Skeletal muscle tissue (tissue), 4 donors: ENCODE data around the gene MARCHF10. TPM values are rescaled to one million over a fixed set of nuclear protein-coding genes. Genes with fewer than 3 reads are reported as not detected.

Experiments
- H3K27ac ChIP-seq: one replicate; pipeline ENCODE4 v1.7.0; 2013; ENCODE audit warnings: mild to moderate bottlenecking, low read depth, low read length, inconsistent platforms
- H3K27me3 ChIP-seq, 3 donors: one replicate each; pipeline ENCODE4 v1.7.0; 2013; ENCODE audit warnings: low read length in 3 of 3; ENCODE audit not compliant: control insufficient read depth in 3 of 3, insufficient read depth in 3 of 3
- H3K36me3 ChIP-seq, 3 donors: one replicate each; pipeline ENCODE4 v1.7.0; 2013; ENCODE audit warnings: low read length in 3 of 3; ENCODE audit not compliant: control insufficient read depth in 3 of 3, insufficient read depth in 3 of 3
- H3K4me1 ChIP-seq, 3 donors: one replicate each; pipeline ENCODE4 v1.7.0; 2013; ENCODE audit warnings: low read length in 3 of 3, mild to moderate bottlenecking in 3 of 3; ENCODE audit not compliant: control insufficient read depth in 3 of 3, insufficient read depth in 3 of 3
- H3K4me3 ChIP-seq, 3 donors: one replicate each; pipeline ENCODE4 v1.7.0; 2013; ENCODE audit warnings: low read length in 3 of 3
- H3K9ac ChIP-seq, 3 donors: one replicate each; pipeline ENCODE4 v1.7.0; 2013; ENCODE audit warnings: low read length in 3 of 3, mild to moderate bottlenecking in 3 of 3, moderate library complexity in 2 of 3, low read depth in 1 of 3
- H3K9me3 ChIP-seq, 3 donors: one replicate each; pipeline ENCODE4 v1.7.0; 2013; ENCODE audit warnings: low read length in 3 of 3; ENCODE audit not compliant: control insufficient read depth in 3 of 3
- total RNA-seq: library from RNA; depleted of rRNA; stranded (reverse); fragments of >200 nt; gene quantifications from one replicate; pipeline ENCODE4 v1.2.3, GENCODE V29; 2014
- donor health status: Osteomylitis.

Gene MARCHF10
- total RNA-seq, 1 donor from 2014 or later: not detected

DNA sequence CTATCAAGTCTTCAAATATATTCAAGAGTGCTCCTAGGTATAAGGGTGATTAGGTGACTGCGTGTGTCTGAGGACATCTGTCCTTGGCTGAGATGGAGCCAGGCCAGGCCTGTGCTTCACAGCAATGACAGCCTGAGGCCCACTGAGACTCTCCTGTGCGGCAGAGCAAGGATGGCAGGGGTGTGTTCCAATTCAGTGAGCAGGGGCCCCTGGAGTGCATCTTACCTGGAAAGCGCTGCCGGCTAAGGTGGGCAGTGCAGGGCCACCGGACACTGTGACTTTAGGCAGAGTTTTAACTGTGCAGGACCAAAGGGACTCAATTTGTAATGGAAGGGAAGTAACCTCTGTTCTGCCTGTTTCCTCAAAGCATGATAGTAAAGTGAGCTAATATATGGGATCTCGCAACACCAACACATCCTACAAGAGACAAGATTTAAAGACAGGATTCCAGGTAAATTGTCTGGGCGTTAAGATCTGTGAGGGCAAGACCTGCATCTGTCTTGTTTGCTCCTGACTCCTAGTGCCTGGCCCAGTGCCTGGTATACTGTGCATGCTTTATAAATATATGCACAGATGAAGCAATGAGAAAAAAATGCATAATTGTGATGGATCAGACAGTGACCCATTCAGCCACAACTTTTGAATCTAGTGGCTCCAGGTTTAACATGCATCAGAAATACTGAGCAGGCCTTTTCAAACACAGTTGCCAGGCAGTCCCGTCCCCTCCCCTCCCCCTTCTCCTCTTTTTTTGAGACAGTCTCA is 93.9 kb downstream of the MARCHF10 start:
- Histone ChIP-seq H3K36me3 (no peaks in the 10 kb centered on the region), H3K4me3 (no peak overlapping the region), H3K9me3 (no peaks in the 10 kb centered on the region), H3K4me1 (no peaks in the 10 kb centered on the region), H3K27ac (no peak overlapping the region), H3K9ac (no peak overlapping the region), H3K27me3 (no peaks in the 10 kb centered on the region)

DNA sequence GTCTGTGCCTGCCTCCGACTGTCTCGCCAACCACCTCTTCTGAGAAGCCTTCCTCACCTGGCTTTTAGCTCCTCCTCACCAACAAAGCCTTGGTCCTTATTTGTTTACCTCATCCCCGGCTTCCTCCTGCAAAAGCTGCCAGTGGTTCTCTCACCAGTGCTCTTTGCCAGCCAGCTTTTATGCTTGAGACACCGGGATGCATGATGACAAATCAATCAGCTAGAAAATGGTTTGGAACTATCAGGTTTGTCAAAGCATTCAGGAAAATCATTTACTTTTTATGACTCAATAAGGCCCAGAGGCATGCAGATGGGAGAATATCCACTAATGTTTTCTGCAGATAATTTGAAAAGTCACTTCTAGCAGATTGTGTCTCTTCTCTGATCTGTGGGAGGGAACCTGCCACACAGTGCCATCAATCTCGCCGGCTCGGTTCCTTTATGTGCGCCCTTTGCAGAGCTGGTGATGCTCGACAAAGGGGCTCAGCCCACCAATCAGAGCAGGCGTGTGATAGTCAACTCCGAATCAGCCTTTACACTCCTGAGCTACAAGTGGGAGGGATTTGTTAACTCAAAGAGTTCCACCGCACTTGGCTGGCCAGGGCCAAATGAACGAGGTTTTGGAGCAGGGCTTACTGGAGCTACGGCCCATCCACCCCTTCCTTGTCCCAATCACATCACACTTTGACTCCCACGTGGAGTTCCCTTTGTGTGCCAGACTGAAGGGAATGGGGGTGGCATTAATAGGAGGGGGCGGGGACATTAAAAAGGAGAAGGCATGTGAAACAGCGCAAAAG is 94.8 kb downstream of the MARCHF10 start:
- no peaks in the 10 kb centered on the region for H3K4me1 ChIP-seq
- no peak overlapping the region for H3K4me3 ChIP-seq
- no peaks in the 10 kb centered on the region for H3K27me3 ChIP-seq
- no peaks in the 10 kb centered on the region for H3K36me3 ChIP-seq
- H3K9ac ChIP-seq: no peak overlapping the region
- H3K9me3 ChIP-seq: peaks cover 0 to 2% (median 0%) of the 10 kb centered on the region in 3 donors
- H3K27ac ChIP-seq: no peak overlapping the region

DNA sequence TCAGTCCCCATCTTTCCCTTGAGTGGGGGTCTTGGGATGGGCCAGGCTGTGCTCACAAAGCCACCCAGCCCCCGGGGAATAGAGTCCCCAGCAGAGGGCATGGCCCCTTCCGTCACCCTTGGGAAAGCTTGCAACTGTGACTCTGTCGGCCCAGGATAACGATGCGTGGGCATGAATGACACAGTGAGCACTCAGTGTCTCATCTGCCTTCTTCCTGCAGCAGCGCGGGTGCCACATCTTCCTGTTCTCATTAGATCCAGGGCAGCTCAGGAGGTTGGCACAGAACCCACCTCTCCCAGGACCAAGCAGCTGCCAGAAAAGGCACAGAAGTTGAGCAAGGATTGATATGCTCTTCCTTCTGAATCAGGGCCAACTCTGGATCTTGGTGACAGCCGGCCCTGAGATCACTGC is 95.9 kb downstream of the MARCHF10 start:
- Histone ChIP-seq H3K27me3 (no peaks in the 10 kb centered on the region), H3K4me3 (no peak overlapping the region), H3K4me1 (no peaks in the 10 kb centered on the region), H3K9me3 (peaks cover 0 to 2% (median 0%) of the 10 kb centered on the region in 3 donors), H3K27ac (no peak overlapping the region), H3K36me3 (no peaks in the 10 kb centered on the region), H3K9ac (no peak overlapping the region)

DNA sequence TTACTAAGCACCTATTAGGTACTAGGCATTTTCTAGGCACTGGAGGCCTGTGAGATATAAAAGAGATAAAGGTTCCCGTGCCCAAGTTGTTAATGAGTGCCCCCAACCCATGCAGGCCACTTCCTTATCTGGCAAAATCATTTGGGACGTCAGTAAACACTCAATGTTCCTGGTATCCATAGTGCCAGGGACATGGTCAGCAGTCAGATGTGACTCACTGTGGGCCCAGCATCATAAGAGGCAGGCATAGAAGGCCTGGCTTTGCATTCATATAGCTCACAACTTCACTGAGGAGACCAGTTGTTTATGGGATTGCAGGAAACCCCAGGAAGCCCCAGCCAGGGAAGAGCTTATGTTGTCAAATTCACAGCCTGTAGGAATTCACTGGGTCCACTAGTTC is 99.5 kb downstream of the MARCHF10 start:
- H3K9me3 ChIP-seq: peaks cover 0 to 2% (median 0%) of the 10 kb centered on the region in 3 donors
- no peak overlapping the region for H3K27ac ChIP-seq
- no peak overlapping the region for H3K4me3 ChIP-seq

DNA sequence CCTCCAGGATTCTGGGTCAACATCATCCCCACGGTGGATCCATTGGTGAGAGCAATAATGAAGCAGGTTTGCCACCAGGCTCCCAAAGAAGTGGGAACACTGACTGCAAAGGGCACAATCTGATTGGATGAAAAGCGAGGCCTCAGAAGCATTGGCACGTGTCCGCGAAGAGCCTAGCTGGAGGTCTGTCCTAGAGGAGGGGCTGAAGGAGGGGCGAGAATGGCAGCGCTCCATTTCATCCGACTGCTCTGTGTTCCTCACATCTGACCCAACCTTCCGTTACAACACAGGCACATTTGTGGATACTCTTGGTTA is 100.7 kb downstream of the MARCHF10 start:
- no peak overlapping the region for H3K27ac ChIP-seq
- no peaks in the 10 kb centered on the region for H3K36me3 ChIP-seq
- H3K27me3 ChIP-seq: peaks cover 3 to 25% (median 14%) of the 10 kb centered on the region in 3 donors
- no peak overlapping the region for H3K9ac ChIP-seq
- peaks cover 0 to 2% (median 0%) of the 10 kb centered on the region in 3 donors for H3K9me3 ChIP-seq
- H3K4me1 ChIP-seq: peaks cover 4 to 16% (median 12%) of the 10 kb centered on the region in 3 donors
- H3K4me3 ChIP-seq: no peak overlapping the region

More for the DNA sequence above, 99.5 kb downstream of the MARCHF10 start:
- Histone ChIP-seq H3K27me3 (peaks cover 0 to 15% (median 5%) of the 10 kb centered on the region in 3 donors), H3K36me3 (no peaks in the 10 kb centered on the region), H3K4me1 (peaks cover 1 to 12% (median 7%) of the 10 kb centered on the region in 3 donors), H3K9ac (no peak overlapping the region)

DNA sequence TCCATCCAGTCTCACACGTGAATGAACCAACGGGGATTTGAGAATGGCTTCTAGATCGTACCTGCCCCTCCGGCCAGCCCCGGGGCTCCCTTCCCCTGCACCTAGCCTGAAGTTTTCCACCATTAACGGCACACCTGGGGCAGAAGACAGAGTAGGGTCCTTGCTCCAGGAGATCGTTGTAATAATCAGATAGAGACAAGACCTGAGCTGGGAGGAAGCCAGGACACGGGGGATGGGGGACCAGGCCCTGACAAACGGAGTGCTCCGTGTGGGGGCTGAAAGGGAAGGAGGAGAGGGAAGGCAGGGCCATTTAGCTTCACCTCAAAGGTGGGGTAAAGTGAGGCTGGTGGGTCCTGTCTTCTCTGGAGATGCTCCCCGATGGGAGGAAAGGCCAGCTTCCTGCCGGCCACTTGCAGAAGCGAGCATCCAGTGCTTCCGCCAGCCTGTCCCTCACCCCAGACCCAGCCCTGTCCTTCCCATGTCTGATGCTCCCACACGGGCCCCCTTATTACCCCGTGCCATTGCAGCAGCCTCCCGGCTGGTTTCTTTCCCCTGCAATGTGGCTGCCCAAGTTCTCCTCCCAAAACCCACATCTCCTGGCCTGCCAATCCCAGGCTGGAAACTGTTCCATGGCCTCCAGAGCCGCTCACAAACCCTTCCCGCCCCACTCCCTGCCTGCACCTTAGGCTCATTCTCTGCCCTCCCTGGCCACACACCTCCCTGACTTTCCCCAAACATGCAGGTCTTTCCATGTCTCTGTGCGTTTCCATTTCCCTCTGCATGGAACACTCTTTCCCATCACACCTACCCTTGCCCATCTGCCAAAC is 101.3 kb downstream of the MARCHF10 start:
- Histone ChIP-seq H3K4me1 (peaks cover 4 to 16% (median 12%) of the 10 kb centered on the region in 3 donors), H3K9me3 (peaks cover 0 to 2% (median 0%) of the 10 kb centered on the region in 3 donors), H3K27ac (no peak overlapping the region), H3K36me3 (no peaks in the 10 kb centered on the region), H3K27me3 (peaks cover 3 to 27% (median 14%) of the 10 kb centered on the region in 3 donors), H3K9ac (no peak overlapping the region), H3K4me3 (no peak overlapping the region)

DNA sequence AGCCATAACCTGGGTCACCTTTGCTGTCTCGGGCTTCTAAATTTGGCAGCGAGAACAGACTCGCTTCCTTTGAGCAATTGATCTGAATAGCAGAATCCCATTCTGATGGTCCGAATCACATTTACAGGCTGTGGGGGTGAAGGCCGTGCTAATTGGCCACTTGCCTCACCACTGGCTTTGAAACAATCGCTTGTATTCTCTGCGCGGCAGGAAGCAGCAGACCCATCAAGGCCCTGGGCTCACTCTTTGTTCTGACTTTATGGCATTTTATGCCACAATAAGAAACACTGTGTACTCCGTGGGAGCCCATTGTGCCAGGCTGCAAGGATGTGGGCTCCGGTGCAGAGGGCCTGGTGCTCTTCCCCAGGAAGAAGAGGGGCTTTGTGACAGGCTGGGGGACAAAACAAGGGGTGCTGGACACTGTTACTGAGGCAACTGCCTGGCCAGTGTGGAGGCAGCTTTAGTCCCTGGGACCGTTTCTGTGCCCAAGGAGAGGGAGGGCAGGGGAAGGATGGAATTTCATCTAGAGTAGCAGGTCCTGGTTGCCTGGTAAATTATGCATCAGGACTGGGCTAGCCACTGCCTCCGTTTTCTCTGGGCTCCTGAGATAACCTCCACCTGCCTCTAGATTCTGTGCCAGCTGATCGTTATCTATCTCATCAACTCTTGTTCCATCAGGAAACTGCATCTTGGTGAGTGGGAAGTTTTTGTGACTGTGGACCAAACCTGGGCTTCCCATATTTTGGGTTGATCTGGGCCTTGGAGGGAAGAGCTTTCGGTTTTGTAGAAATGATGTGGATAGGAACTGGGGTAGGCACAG is 102.1 kb downstream of the MARCHF10 start:
- Histone ChIP-seq H3K4me3 (no peak overlapping the region), H3K9ac (peak overlapping the region in 1 of 3 donors; percentile 2), H3K27ac (peak overlapping the region; percentile 40)

DNA sequence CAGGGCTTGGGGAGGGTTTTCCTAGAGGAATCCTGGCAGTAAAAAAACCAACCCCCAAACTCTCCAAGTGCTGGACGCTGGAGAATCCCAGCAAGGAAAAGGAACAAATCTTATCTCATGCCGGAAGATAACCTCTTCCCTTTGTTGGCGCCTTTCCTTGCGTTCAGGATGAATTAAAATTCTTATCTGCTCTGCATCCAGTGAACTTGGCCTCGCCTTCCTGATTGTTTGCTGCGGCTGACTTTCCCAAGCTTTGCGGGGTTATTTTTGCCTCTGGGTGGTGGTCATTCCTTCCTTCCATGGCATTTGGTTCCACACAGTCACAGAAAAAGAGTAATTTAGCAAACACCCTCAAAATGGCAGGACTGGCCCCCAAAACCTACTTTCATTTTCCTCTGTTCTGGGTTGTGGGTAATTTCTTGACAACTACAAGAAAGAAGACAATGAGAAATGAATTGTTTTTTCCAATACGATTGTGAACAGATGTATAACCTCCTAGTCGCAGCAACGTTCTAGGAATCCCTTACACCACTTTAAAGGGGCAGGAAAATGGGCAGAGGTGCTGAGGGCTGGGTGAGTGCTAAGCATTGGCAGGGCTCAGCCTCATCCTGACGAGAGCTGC is 102.8 kb downstream of the MARCHF10 start:
- Histone ChIP-seq H3K27ac (peak overlapping the region; percentile 40), H3K4me3 (peak overlapping the region in 1 of 3 donors; percentile 60), H3K9ac (peak overlapping the region in 2 of 3 donors; percentile 1 to 2), H3K4me1 (peaks cover 4 to 16% (median 12%) of the 10 kb centered on the region in 3 donors), H3K27me3 (peaks cover 3 to 30% (median 14%) of the 10 kb centered on the region in 3 donors), H3K9me3 (peaks cover 0 to 2% (median 0%) of the 10 kb centered on the region in 3 donors), H3K36me3 (no peaks in the 10 kb centered on the region)

More for the DNA sequence above, 102.1 kb downstream of the MARCHF10 start:
- no peaks in the 10 kb centered on the region for H3K36me3 ChIP-seq
- peaks cover 4 to 16% (median 12%) of the 10 kb centered on the region in 3 donors for H3K4me1 ChIP-seq
- peaks cover 0 to 2% (median 0%) of the 10 kb centered on the region in 3 donors for H3K9me3 ChIP-seq
- peaks cover 3 to 30% (median 14%) of the 10 kb centered on the region in 3 donors for H3K27me3 ChIP-seq
